GM12878 (cell line): Measurements from ENCODE around the gene MACF1. TPM values are rescaled to one million over a fixed set of nuclear protein-coding genes. Genes with fewer than 3 reads are reported as not detected.

Experiments used
- ATAC-seq: fragments of 200-7000 bp; cut with Tn5 transposase; 3 replicates; pipeline ENCODE4 v1.9.1; 2020; ENCODE audit warnings: mild to moderate bottlenecking, moderate library complexity
- BruUV-seq: library from RNA; stranded (reverse); fragments of 400-500 nt; replicated peaks from 2 replicates; lab custom pipeline; 2021; lab: Mats Ljungman, UMichigan
- CTCF ChIA-PET: fragments of 300-600 bp; sonication (Branson Sonifier 250); formaldehyde crosslinking; extraction: SDS; loops from one replicate; lab custom pipeline; 2021; ENCODE audit warnings: inconsistent platforms; lab: Yijun Ruan, JAX
- POLR2A ChIA-PET: fragments of 350-600 bp; formaldehyde crosslinking; extraction: SDS; loops from one replicate; lab custom pipeline; 2021; ENCODE audit warnings: inconsistent platforms; lab: Charles Lee
- RAD21 ChIA-PET: fragments of 300-600 bp; sonication (Branson Sonifier 250); formaldehyde crosslinking; loops from one replicate; lab custom pipeline; 2023; ENCODE audit warnings: antibody characterized with exemption; ENCODE audit not compliant: unreplicated experiment; lab: Charles Lee
- SMC1A ChIA-PET: fragments of 300-600 bp; sonication (Branson Sonifier 250); formaldehyde crosslinking; loops from one replicate; lab custom pipeline; 2023; ENCODE audit not compliant: unreplicated experiment, uncharacterized antibody; lab: Charles Lee
- DNase-seq: peaks from one replicate; pipeline ENCODE4 v3.0.0-alpha.2; 2011; ENCODE audit warnings: low read depth, low spot score
- FAIRE-seq: peaks from 3 replicates; lab custom pipeline; 2011; peaks lifted over from hg19 to GRCh38; lab: Jason Lieb, UNC
- H2AFZ ChIP-seq: 2 replicates; pipeline ENCODE4 v1.6.0; 2011; ENCODE audit warnings: low read depth, low read length, control low read depth; ENCODE audit not compliant: control insufficient read depth
- H3K27ac ChIP-seq: 2 replicates; pipeline ENCODE4 v1.5.1; 2011; ENCODE audit warnings: control low read depth; ENCODE audit not compliant: control insufficient read depth, insufficient read depth
- H3K27me3 ChIP-seq, 2 experiments: replicated peaks in 1 of 2; 2 replicates each; pipeline versions ENCODE4 v1.6.0 to v1.6.1; 2011; ENCODE audit warnings: low read length in 1 of 2; ENCODE audit not compliant: control insufficient read depth in 2 of 2, insufficient read depth in 2 of 2
- H3K36me3 ChIP-seq, 2 experiments: 2 replicates each; pipeline ENCODE4 v1.5.1; 2011; ENCODE audit warnings: low read length in 1 of 2; ENCODE audit not compliant: control insufficient read depth in 2 of 2, insufficient read depth in 2 of 2
- H3K4me1 ChIP-seq: 2 replicates; pipeline ENCODE4 v1.6.1; 2011; ENCODE audit warnings: mild to moderate bottlenecking, low read length, moderate library complexity, mixed read lengths; ENCODE audit not compliant: control insufficient read depth, insufficient read depth
- H3K4me2 ChIP-seq: 2 replicates; pipeline ENCODE4 v1.6.0; 2011; ENCODE audit warnings: control low read depth; ENCODE audit not compliant: control insufficient read depth, insufficient read depth
- H3K4me3 ChIP-seq: fragments of 200-600 bp; sonication (generic); 2 replicates; pipeline ENCODE4 v1.5.1; 2016
- H3K79me2 ChIP-seq: 2 replicates; pipeline ENCODE4 v1.6.0; 2011; ENCODE audit warnings: low read length; ENCODE audit not compliant: control insufficient read depth, insufficient read depth
- H3K9ac ChIP-seq: 2 replicates; pipeline ENCODE4 v1.8.0; 2011; ENCODE audit warnings: low read length, control low read depth, mixed read lengths; ENCODE audit not compliant: control insufficient read depth, insufficient read depth
- H3K9me3 ChIP-seq: replicated peaks from 3 replicates; pipeline ENCODE4 v1.5.1; 2011; ENCODE audit warnings: mild to moderate bottlenecking, low read length; ENCODE audit not compliant: control insufficient read depth, insufficient read depth
- H4K20me1 ChIP-seq: 2 replicates; pipeline ENCODE4 v1.6.0; 2011; ENCODE audit not compliant: control insufficient read depth, insufficient read depth
- BACH1 ChIP-seq: fragments of 450-650 bp; IDR thresholded peaks from 2 replicates; pipeline ENCODE4 v1.6.1; 2017; ENCODE audit warnings: mild to moderate bottlenecking, borderline replicate concordance
- FOXK2 ChIP-seq: fragments of 450-650 bp; IDR thresholded peaks from 2 replicates; pipeline ENCODE4 v1.6.1; 2017; ENCODE audit warnings: mild to moderate bottlenecking, moderate library complexity
- MEF2A ChIP-seq: IDR thresholded peaks from 2 replicates; pipeline ENCODE4 v1.6.1; 2011; ENCODE audit warnings: low read depth, mild to moderate bottlenecking, low read length, moderate library complexity; ENCODE audit not compliant: insufficient read depth
- MXI1 ChIP-seq: fragments of 150-350 bp; IDR thresholded peaks from 2 replicates; pipeline ENCODE4 v1.6.1; 2011; ENCODE audit warnings: low read depth, mild to moderate bottlenecking, inconsistent platforms, low read length, improper control_type of control experiment
- NFYA ChIP-seq: IDR thresholded peaks from 2 replicates; pipeline ENCODE4 v1.6.1; 2011; ENCODE audit warnings: low read depth, mild to moderate bottlenecking, low read length, improper control_type of control experiment, borderline replicate concordance
- POLR2AphosphoS2 ChIP-seq: IDR thresholded peaks from 2 replicates; pipeline ENCODE4 v1.6.1; 2011; ENCODE audit warnings: low read depth, mild to moderate bottlenecking, low read length, improper control_type of control experiment, moderate library complexity
- SIN3A ChIP-seq: IDR thresholded peaks from 2 replicates; pipeline ENCODE4 v1.6.1; 2012; ENCODE audit warnings: low read depth, low read length, improper control_type of control experiment
- SREBF2 ChIP-seq: IDR thresholded peaks from 2 replicates; pipeline ENCODE4 v1.6.1; 2012; ENCODE audit warnings: mild to moderate bottlenecking, low read length
- WGBS: methylation state at CpG from one replicate; pipeline ENCODE4 v1.1.6; 2016; ENCODE audit warnings: low lambda C conversion rate; ENCODE audit not compliant: insufficient replicate concordance, insufficient coverage; ENCODE audit errors: missing lambda C conversion rate; 5-methylcytosine and 5-hydroxymethylcytosine counted together
- in situ Hi-C: fragments of 300-500 bp; cut with MboI; formaldehyde crosslinking; loops from 9 replicates; pipeline ENCODE4 v1.14.3; 2018; ENCODE audit warnings: mixed read lengths
- intact Hi-C: fragments of 100-400 bp; cut with micrococcal nuclease; formaldehyde crosslinking; loops from one replicate; pipeline ENCODE4 v1.14.2; 2022; ENCODE audit not compliant: unreplicated experiment
- polyA plus RNA-seq, 11 experiments: library from polyadenylated mRNA; depleted of rRNA in 4 of 11; unstranded in 6 of 11; stranded (reverse) in 5 of 11; fragments of >200 nt; fragmentation: Nextera tagmentation in 4 of 11; fragmentation: Illumina TruSeq in 1 of 11; extraction: Ambion mirVana in 4 of 11; extraction: Trizol in 1 of 11; gene quantifications; 1 replicate in 1 of 11; 2 replicates in 10 of 11; pipeline versions ENCODE4 v1.2.1 to v1.2.3, GENCODE V29; 2011 to 2016; ENCODE audit warnings: inconsistent platforms in 2 of 11, missing spikeins in 2 of 11, low read depth in 1 of 11
- total RNA-seq, 4 experiments: library from RNA; depleted of rRNA in 3 of 4; stranded (reverse); fragments of >200 nt in 3 of 4; fragmentation: Illumina TruSeq in 1 of 4; extraction: Trizol in 1 of 4; gene quantifications; 2 replicates each; pipeline versions ENCODE4 v1.2.1 to v1.2.3, GENCODE V29; 2013 to 2021
- TF ChIP-seq, protein P1 (sequence below): IDR thresholded peaks from 2 replicates; pipeline ENCODE4 v1.6.1; 2012; ENCODE audit warnings: low read length, inconsistent platforms

Gene MACF1
- total and polyA plus RNA-seq, 10 of the 15 experiments (the other 5 are each of a cell fraction or from before 2014, with no cell fraction given): 15.5 to 201 (median 76.9) TPM

DNA sequence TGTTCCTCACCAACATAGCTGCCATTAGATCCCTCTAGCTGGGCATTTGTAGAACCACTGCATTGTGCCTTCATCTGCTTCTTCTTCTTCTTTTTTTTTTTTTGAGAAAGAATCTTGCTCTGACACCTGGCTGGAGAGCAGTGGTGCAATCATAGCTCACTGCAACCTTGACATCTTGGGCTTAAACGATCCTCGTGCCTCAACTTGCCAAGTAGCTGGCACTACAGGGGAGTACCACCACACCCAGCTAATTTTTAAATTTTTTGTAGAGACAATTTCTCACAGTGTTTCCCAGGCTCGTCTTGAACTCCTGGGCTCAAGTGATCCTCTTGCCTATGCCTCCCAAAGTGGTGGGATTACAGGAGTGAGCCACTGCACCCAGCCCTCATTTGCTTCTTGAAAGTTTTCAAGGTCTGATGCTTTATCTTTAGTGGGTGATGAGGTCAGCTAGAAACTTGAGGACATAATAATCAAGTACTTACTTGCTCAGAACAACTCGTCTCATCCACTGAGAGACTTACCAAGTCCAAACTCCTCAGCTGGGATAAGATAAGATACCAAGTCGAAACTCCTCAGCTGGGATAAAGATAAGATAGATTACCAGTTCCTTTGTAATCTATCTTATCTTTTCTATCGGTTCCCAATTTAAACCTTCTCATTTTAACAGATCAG is 71.5 kb downstream of the MACF1 start:
- BruUV-seq: no TSS peak
- H2AFZ ChIP-seq: no peak overlapping the region
- WGBS: 81% methylated on average over 6 of the region's 6 CpGs
- ChIA-PET RAD21 (interaction anchor here (1.0 to 4.6 kb wide), 4 partner anchors 10 to 172 kb away, joined by 4 to 43 read pairs (median 6); no protein-coding TSS in a partner anchor), POLR2A (no interaction called here), CTCF (interaction anchor here (0.6 to 4.8 kb wide), 9 partner anchors 8 to 177 kb away, joined by 3 to 44 read pairs (median 4); no protein-coding TSS in a partner anchor), SMC1A (interaction anchor here (0.7 to 13.9 kb wide), 13 partner anchors 11 to 178 kb away, joined by 3 to 155 read pairs (median 4); no protein-coding TSS in a partner anchor)
- H3K4me1 ChIP-seq: peaks cover 21% of the 10 kb centered on the region
- H3K27ac ChIP-seq: no peak overlapping the region
- no peak for FAIRE-seq
- DNase-seq: no peak
- no peak overlapping the region; the same call in 1 of the 2 replicates for H3K4me2 ChIP-seq
- H3K79me2 ChIP-seq: peaks cover 67% of the 10 kb centered on the region
- no peak overlapping the region for H3K9ac ChIP-seq
- ATAC-seq: no peak
- no peaks in the 10 kb centered on the region for H3K27me3 ChIP-seq
- no peaks in the 10 kb centered on the region for H3K9me3 ChIP-seq
- H3K4me3 ChIP-seq: no peak overlapping the region
- peaks cover 0 to 6% of the 10 kb centered on the region in 2 experiments; a peak in 3 of 4 replicates for H3K36me3 ChIP-seq
- no peaks in the 10 kb centered on the region for H4K20me1 ChIP-seq
- intact Hi-C loops (no loop called here), in situ Hi-C loops (no loop called here)
- TF ChIP-seq MEF2A (no peak), FOXK2 (no peak), POLR2AphosphoS2 (no peak), MXI1 (no peak), SIN3A (no peak), NFYA (no peak), SREBF2 (no peak), BACH1 (no peak)
- TF ChIP-seq, protein P1, sequence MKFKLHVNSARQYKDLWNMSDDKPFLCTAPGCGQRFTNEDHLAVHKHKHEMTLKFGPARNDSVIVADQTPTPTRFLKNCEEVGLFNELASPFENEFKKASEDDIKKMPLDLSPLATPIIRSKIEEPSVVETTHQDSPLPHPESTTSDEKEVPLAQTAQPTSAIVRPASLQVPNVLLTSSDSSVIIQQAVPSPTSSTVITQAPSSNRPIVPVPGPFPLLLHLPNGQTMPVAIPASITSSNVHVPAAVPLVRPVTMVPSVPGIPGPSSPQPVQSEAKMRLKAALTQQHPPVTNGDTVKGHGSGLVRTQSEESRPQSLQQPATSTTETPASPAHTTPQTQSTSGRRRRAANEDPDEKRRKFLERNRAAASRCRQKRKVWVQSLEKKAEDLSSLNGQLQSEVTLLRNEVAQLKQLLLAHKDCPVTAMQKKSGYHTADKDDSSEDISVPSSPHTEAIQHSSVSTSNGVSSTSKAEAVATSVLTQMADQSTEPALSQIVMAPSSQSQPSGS: no peak
